NCI-H446 (cell line): ENCODE data around the gene CABLES1.
"Not testable (repeated sequence)": the region's sequence is repeated elsewhere in the genome, so short reads cannot be mapped to it uniquely, and the experiment has no call there.

ENCODE experiments used
- DNase-seq, 2 experiments: peaks; one replicate each; lab custom pipeline; 2025; lab: John Stamatoyannopoulos, UW

The CABLES1 gene

DNA sequence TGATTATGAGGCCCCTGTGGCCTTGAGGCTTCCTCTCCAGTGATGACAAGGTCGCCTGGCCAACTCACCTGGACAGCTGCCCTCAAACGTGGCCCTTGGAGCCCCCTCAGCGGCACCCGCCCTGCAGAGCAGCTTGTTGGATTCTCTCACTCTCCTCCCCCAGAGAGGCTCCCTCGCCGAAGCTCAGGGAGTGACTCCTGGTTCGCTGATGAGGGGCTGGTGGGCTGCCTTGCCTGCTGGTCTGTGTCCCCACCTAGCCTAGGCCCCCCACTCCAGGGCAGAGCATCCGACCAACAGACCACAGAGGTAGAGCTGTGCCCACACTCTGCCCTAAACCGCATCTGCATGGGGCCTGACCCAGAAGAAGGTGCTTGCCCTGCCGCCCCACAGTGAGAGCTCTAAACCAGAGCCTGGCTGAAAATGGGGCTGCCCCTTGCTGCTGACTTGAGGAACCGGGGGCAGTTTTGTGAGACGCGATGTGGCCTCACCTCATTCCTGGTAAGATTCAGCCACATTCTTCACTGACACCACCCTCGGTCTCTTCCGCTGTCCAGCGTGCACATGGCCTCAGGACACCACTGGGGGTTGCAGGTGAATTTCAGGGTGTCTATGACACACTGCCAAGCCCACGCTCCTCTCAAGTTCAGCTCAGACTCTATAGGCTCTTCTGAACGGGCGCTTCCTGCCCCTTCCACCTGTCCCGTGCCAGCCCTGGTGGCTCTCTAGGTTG is 131.6 kb downstream of the CABLES1 start:
- no peak for DNase-seq

DNA sequence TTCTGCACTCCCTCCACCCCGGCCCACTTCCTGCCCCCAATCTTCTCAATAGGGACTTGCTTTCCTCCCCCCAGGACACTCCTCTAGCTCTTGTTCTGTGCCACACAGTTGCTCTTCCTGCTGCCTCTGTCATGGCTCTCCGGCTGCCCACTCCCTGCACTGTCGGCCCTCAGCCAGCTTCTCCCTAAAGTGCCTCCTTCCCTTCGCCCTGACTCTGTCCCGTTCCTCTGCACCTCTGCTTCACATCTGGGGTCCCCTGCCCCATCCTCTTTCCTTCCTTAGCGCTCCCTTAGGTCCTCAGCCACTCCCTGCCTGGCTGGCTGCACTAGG is 132.1 kb downstream of the CABLES1 start:
- no peak for DNase-seq

DNA sequence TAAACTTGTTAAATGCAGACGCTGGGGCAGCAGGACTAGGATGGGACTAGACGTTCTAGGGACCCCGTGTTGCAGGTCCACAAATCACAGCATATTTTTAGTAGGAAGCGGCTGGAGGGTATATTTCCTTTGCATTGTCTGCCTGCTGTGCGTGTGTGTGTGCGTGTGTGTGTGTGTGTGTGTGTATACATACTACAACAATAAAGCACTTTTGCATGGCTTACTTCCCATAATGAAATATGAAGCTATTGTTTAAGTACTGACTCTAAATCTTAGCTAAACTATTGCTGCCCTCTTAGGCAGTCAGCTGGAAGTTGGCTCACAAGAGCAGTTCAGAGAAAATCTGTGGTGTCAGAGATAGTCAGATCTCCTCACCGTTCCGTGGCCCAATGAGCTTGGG is 133.4 kb downstream of the CABLES1 start:
- DNase-seq: no peak

DNA sequence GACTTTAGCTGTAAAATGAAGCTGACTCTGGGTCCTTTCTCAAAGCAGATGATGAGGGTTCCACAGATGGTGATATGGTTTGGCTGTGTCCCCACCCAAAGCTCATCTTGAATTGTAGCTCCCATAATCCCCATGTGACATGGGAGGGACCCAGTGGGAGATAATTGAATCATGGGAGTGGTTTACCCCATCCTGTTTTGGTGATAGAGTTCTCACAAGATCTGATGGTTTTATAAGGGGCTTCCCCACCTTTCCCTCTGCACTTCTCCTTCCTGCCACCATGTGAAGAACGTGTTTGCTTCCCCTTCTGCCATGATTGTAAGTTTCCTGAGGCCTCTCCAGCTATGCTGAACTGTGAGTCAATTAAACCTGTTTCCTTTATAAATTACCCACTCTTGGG is 133.8 kb downstream of the CABLES1 start:
- DNase-seq: not testable (repeated sequence)

DNA sequence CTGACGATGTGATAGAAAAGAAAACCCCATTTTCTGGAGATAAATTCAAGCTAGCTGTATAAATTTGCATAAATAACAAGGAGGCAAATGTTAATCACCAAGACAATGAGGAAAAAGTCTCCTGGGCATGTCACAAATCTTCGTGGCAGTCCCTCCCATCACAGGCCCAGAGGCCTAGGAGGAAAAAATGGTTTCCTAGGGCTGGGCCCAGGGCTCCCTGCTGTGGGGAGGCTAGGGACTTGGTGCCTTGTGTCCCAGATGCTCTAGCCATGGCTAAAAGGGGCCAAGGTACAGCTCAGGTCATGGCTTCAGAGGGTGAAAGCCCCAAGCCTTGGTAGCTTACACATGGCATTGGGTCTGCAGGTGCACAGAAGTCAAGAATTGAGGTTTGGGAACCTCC is 134.6 kb downstream of the CABLES1 start:
- no peak for DNase-seq

DNA sequence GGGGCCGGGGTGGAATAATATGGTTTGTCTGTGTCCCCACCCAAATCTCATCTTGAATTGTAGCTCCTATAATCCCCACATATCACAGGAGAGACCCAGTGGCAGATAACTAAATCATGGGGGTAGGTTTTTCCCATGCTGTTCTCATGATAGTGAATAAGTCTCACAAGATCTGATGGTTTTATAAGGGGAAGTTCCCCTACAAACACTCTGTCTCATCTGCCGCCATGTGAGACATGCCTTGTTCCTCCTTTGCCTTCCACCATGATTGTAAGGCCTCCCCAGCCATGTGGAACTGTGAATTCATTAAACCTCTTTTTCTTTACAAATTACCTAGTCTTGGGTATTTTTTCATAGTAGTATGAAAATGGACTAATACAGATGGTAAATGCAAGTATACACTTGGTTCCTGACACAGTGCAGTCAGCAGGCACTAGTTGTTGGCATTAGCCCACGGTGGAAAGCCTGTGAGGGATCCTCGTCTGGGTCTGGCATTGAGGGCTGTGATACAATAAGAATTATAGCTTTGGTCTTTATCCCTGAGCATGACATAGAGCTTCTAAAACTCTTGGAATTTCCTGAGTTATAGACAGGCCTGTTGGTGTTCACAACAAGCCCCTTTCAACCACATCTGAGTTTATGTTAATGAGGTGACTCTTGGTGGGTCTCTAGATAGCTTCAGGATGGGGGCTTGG is 135.8 kb downstream of the CABLES1 start:
- no peak for DNase-seq

DNA sequence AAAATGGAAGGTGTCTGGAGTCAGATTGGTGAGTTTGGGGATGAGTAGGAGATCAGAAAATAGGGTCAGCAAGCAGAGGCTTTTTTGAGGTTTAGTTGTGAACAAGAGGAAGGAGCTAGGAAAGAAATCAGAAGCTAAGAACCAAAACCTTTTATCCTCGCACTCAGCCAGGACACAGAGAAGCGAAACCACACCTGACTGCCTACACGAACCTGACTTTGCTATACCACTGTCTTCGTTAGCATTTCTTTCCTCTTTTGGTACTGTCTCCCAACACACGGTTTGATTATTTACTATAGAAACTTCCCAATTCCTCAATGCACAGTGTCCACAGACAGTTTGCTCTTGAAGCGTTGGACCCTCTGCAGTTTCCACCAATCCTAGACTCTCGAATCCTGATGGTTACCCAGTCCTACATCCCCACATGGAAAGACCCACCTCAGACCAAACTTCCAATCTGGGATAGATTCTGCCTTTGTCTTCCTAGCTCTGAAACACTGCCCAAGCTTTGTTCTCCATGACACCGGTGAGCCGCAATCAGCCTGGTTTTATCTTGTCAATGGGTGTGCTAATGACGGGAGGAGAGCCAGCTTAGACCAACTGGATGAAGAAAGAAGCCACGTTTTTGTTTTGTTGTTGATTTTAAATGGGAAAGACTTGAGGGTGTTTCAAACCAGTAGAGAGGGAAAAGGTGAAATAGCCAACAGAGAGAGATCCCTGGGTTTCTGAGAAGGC is 137.4 kb downstream of the CABLES1 start:
- DNase-seq: no peak

DNA sequence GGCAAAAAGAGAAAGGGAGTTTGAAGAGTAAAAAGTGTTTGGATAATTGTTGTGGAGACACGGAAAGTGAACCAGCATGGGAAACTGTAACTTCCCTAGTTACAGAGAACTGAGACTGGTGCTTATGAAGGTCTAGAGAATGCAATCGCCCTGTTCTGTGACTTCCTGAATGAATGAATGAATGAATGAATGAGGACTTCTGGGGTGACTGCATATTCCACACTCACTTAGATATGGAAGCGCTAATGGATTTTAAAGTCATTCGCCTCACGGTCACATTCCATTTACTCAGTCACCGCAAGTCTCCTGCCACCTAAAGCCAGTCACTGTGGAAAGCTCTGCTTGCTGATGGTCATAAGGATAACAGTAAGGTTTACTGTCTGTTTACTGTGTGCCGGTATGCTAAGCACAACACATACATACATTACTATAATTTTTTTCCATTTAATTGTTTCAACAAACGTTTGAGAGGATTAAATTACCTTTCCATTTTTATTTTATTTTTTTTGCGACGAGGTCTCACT is 138.2 kb downstream of the CABLES1 start:
- DNase-seq: no peak

DNA sequence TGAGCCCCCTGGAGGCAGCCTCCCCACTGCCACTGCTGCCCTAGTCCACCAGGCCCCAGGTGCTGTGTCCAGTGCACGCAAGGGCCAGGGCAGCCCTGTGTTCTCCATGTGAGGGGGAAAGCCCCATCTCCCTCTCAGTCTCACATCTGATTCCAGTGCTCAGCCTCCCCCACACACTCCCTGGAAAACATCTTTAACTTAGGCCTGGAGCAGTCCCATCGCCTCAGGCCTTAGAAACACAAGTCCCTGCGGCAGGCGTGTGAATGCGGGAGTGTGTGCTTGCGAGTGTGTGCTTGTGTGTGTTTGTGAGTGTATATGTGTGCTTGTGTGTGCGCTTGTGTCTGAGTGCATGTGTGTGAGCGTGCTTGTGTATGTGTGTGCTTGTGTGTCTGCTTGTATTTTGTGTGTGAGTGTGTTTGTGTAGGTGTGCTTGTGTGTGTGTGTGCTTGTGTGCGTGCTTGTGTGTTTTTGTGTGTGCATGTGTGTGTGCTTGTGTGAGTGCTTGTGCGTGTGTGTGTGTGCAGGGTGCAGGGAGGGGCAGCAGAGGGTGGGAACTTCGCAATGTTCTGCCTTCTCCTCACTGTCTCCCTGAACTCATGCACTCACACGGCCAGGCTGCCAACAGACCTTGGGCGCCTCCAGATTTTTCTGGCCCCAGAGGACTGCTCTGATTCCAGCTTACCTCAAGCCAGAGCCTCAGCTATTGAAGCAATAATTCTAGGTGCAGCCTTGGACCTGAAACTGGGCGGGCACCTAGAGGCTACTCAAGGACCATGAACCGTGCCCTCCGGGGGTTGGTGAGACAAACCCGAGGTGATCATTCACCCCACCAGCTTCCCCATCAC is 139.6 kb downstream of the CABLES1 start:
- DNase-seq: no peak

DNA sequence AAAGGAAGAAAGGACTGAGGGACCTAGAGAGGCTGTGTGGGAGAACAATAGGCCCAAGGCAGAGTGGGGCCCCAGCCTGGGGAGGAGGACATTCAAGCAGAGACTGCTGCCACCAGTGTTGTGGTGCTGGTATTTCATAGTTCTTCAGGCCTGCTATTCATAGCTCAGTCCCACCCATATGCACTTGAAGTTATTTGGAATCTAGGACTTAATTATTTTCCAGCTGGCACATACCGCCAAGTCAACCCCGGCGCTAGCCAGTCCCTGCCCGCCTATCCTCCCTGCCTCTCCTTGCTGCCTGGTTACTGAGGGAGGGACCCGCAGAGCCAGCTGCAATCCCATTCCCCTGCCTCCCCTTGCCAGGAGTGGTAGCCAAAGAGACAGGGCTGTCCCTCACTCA is 141.2 kb downstream of the CABLES1 start:
- DNase-seq: peak; percentile 17 to 55

DNA sequence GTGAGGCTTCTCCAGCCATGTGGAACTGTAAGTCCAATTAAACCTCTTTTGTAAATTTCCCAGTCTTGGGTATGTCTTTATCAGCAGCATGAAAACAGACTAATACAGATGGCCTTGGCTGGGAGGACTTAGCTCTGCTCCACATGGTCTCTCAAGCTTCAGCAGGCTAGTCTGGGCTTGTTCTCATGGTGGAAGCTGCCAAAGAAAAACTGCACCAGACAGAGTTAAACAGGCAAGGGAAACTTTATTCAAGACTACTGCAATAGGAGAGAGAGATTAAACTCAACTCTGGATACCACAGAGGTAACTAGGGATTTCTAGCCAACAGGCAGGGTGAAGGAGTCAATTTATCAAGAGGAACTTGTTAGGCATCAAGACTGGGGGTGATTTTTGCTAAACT is 142.1 kb downstream of the CABLES1 start:
- DNase-seq: peak in 1 of 2 experiments; percentile 18

DNA sequence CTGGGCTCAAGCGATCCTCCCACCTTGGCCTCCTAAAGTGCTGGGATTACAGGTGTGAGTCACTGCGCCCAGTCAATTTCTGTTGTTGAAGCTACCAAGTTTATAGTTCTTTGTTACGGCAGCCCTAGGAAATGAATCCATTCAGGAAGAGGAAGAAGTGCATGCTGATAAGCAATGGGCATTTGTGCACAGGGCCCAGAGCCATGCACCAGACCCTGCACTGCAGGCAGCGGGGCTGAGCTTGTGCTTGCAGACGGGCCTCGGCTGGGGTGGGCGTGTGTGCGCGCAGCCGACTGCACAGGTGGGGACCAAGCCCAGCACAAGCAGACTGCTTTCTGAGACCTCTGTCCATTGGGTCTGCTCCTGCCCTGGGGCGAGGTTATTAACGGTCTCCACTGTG is 144.6 kb downstream of the CABLES1 start:
- DNase-seq: no peak

DNA sequence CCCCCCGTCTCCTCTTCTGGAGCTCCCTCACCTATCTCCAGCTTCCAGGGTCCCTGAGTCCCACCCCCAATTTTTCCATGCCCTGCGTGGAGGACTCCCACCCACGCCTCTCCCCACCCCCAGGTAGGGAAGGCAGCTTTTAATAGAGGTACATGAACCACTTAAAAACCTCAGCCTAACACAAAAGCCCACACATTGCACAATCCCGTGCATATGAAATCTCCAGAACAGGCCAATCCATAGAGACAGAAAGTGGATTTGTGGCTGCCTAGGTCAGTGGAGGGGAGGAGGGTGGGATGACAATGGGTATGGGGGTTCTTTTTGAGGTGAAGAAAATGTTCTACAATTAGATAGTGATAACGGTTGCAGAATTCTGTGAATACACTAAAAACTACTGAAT is 145.6 kb downstream of the CABLES1 start:
- no peak for DNase-seq

DNA sequence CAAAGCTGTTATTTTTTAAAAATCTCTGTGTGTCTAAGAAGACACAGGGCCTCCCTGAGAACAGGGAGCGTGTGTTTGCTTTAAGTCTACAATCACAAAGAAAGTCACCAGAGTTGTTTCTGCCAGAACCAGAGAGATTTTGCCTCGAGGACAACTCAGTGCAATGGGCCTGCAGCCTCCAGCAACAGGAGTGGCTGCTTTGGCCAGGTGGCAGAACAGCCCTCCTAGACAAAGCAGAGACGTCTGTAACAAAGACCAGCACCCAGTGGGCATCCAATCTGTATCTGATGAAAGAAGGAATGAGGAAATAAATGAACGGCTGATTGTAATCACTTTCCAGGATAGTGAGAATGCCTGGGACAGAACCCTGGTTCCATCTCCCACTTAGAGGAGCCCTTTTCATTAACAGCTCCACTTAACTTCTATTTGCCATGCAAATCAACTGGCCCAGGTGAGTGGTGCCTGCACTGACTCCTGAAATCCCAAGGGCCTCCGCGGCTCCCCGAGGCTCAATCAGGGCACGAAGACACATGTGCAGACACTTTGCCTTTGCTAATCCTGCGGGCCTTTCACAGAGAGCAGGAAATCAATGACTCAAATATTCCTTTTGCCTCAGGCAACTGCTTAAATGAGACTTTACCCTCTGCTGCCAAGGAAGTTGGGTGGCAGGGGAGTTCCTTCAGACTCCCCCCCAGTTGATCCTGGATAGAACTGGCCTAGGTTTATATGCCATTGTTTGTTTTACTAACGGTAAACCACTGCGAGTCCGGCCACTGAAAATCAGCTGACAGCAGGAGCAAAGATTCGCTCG is 146.5 kb downstream of the CABLES1 start:
- DNase-seq: no peak

DNA sequence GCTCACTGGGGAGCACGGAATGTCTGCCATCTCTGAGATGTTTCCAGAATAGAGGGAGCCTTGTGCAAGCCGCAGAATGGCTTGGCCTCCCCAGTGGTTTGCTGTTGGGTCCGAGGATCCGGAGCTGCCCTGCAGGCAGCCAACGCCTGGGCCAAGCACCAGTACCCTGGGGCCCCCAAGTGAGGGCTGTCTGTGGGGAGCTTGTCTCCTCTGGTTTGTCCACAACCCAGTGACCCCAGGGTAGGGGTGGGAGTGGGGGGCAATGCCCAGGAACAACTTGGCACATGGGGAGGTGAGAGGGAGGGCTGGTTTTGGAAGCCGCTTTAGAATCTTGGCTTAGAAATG is 147.1 kb downstream of the CABLES1 start:
- no peak for DNase-seq

DNA sequence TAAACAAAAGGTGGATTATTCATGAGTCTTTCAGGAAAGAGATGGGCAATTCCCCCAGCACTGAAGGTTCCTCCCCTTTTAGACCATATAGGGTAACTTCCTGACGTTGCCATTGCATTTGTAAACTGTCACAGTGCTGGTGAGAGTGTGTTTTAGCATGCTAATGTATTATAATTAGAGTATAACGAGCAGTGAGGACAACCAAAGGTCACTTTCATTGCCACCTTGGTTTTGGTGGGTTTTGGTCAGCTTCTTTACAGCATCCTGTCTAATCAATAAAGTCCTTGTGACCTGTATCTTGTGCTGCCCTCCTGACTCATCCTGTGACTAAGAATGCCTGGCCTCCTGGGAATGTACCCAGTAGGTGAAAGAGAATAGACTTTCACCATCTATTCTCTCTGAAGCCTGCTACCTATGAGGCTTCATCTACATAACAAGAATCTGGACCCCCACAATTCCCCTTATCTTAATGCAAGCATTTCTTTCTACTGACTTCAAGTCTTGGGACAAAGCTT is 148.7 kb downstream of the CABLES1 start:
- DNase-seq: no peak

DNA sequence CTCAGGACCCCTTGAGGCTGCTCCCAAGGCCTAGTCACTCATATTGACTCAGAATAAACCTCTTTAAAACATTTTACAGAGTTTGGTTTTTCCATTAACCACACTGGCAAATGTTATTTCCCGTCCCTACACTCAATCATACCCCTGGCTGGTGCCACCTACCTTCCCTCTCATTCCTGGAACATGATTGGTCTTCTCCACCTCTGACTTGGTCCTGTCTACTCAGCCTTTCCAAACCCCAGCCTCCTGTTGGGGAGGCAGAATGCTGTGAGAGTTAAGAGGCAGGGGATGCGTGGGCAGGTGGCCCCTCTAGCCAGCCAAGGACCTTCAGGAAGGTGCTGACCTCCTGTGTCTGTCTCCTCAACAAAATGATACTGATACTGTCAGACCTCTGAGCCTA is 149.3 kb downstream of the CABLES1 start:
- DNase-seq: no peak

DNA sequence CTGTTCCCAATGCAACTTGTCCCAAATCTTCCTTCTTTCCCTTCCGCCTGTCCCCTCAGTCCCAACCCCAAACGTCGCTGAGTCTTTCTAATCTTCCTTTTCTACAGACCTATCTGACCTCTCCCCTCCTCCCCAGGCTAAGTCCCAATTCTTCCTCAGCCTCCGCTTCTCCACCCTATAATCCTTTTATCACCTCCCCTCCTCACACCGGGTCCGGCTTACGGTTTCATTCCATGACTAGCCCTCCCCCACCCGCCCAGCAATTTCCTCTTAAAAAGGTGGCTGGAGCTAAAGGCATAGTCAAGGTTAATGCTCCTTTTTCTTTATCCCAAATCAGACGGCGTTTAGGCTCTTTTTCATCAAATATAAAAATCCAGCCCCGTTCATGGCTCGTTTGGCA is 150.3 kb downstream of the CABLES1 start:
- not testable (repeated sequence) for DNase-seq

DNA sequence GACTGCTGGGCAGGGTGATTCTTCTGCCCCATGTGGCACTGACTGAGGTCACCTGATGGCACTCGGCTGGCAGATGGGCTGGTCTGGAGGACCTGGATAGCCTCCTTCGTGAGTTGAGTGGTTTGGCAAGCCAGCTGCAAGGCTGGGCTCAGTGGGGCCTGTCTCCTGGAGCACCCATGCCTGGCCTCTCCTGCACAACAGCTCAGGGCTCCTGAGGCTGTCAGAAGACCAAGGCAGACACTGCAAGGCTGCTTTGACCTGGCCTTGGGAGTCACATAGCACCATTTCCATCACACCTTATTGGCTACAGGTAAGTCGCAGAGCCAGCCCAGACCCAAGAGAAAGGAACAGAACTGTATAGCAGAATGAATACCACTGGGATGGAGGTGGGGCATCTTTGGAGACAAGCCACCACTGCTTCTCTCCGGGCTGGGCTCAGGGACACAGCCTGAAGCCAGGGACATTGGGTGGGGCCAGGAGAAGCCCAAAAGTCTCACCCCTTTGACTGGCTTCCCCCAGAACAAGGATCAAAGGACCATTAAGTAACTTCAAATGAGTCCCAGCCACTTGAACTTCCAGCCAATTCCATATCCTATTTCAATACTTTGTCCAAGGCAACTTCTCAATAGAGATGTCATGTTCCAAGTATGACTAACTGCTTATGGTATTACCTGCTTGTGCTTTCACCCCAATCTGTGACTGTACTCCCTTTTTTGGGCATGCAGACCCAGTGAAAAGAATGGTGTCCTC is 156.3 kb downstream of the CABLES1 start:
- DNase-seq: no peak

DNA sequence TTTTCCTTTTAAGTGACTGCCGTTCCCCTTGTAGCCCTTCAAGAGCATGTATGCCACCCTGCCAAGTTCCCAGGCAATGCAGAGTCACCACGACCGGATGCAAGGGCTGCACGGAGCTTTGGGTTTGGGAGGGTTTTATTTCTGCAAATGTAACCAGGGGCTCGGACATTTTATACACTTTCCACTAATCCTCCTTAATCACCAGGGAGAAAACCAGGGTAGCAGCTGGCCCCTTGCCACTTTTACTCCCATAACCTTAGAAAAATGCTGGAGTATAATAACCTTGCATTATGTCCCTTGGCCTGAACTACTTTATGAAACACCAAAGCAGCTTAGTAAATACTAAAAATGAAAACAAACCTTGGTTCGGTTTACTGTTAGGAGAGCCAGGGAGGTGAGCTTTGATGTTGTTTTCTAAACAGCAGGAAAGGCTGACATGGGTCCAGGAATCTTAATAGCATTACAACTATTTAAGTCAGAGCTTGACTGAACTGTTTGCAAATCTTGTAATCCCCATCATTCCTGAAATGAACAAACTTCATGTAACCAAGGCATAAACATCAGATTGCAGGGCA is 165.0 kb downstream of the CABLES1 start:
- no peak for DNase-seq
